ENCODE results near the gene BNC1.
"Not testable (repeated sequence)": the region's sequence is repeated elsewhere in the genome, so short reads cannot be mapped to it uniquely, and the experiment has no call there.

The BNC1 gene

GRCh38 chr15:83230242-83230641 is 54.2 kb downstream of the BNC1 start:
- H3K4me1 Mint-ChIP-seq, result no peaks in the 10 kb centered on the region
- H3K9me3 Mint-ChIP-seq, result no peaks in the 10 kb centered on the region
- H3K4me3 Mint-ChIP-seq, result no peak overlapping the region
- H3K27me3 Mint-ChIP-seq, result peaks cover 4% of the 10 kb centered on the region
- H3K36me3 Mint-ChIP-seq, result peaks cover 2% of the 10 kb centered on the region
- H3K27ac Mint-ChIP-seq, result no peak overlapping the region

DNA sequence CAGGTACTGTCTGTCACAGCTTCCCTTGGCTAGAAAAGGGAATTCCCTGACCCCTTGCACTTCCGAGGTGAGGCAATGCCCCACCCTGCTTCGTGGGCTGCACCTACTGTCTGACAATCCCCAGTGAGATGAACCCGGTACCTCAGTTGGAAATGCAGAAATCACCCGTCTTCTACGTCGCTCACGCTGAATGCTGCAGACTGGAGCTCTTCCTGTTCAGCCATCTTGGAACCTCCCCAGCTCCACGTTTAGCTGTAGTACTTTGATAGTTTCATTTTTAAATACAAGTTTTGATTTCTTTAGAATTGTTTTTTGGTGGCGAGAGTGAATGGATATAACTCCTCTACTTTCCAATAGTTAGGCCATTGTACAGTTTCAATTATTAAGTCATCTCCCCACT is 59.0 kb downstream of the BNC1 start:
- H3K4me1 Mint-ChIP-seq, result no peaks in the 10 kb centered on the region
- no peaks in the 10 kb centered on the region for H3K36me3 Mint-ChIP-seq
- no peaks in the 10 kb centered on the region for H3K9me3 Mint-ChIP-seq
- H3K4me3 Mint-ChIP-seq, result no peak overlapping the region
- no peak overlapping the region for H3K27ac Mint-ChIP-seq
- peaks cover 2% of the 10 kb centered on the region for H3K27me3 Mint-ChIP-seq

- not testable (repeated sequence) for H3K4me1 Mint-ChIP-seq, H3K36me3 Mint-ChIP-seq, H3K9me3 Mint-ChIP-seq
Observed at GRCh38 chr15:83221781-83222180, 62.7 kb downstream of the BNC1 start.

GRCh38 chr15:83219026-83219425 is 65.4 kb downstream of the BNC1 start:
- no peak overlapping the region for H3K4me3 Mint-ChIP-seq
- no peak overlapping the region for H3K27ac Mint-ChIP-seq

More at GRCh38 chr15:83221781-83222180, 62.7 kb downstream of the BNC1 start:
- H3K4me3 Mint-ChIP-seq, H3K27ac Mint-ChIP-seq: not testable (repeated sequence)
- H3K27me3 Mint-ChIP-seq, result peaks cover 11% of the 10 kb centered on the region

DNA sequence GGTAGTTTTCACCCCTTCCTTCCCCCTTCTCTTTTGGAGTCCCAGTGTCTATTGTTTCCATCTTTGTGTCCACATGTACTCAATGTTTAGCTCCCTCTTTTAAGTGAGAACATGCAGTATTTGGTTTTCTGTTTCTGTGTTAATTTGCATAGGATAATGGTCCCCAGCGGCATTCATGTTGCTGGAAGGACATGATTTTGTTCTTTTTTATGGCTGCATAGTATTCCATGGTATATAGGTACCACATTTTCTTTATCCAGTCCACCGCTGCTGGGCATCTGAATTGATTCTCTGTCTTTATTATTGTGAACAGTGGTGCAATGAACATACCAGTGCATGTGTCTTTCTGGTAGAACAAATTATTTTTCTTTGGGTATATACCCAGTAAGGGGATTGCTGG is 69.2 kb downstream of the BNC1 start:
- H3K36me3 Mint-ChIP-seq, result peaks cover 2% of the 10 kb centered on the region
- H3K27ac Mint-ChIP-seq, result no peak overlapping the region
- H3K27me3 Mint-ChIP-seq, result peaks cover 17% of the 10 kb centered on the region
- no peak overlapping the region for H3K4me3 Mint-ChIP-seq
- H3K4me1 Mint-ChIP-seq, result no peaks in the 10 kb centered on the region
- no peaks in the 10 kb centered on the region for H3K9me3 Mint-ChIP-seq

More at GRCh38 chr15:83219026-83219425, 65.4 kb downstream of the BNC1 start:
- no peaks in the 10 kb centered on the region for H3K9me3 Mint-ChIP-seq
- H3K4me1 Mint-ChIP-seq, result no peaks in the 10 kb centered on the region
- H3K36me3 Mint-ChIP-seq, result peaks cover 2% of the 10 kb centered on the region
- peaks cover 19% of the 10 kb centered on the region for H3K27me3 Mint-ChIP-seq

DNA sequence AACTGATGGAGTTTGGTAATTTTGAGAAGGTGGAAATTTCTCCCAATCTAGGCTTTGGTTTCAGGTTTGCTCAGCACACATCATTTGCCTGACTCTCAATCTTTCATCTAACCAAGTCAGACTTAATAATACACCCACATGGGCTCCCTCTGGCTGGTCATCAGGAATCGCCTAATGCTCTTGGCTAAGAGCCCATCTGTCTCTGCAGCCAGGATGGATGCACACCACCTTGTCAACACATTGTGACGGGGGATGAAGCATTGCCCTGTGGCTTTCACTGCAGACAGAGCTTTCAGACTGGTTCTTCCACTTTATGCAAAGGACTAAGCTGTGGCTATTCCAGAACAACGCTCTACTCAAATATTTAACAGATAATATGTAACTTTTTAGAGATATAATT is 73.8 kb downstream of the BNC1 start:
- no peak overlapping the region for H3K4me3 Mint-ChIP-seq
- H3K36me3 Mint-ChIP-seq, result no peaks in the 10 kb centered on the region
- peaks cover 10% of the 10 kb centered on the region for H3K4me1 Mint-ChIP-seq
- no peak overlapping the region for H3K27ac Mint-ChIP-seq
- H3K27me3 Mint-ChIP-seq, result peaks cover 10% of the 10 kb centered on the region
- no peaks in the 10 kb centered on the region for H3K9me3 Mint-ChIP-seq

DNA sequence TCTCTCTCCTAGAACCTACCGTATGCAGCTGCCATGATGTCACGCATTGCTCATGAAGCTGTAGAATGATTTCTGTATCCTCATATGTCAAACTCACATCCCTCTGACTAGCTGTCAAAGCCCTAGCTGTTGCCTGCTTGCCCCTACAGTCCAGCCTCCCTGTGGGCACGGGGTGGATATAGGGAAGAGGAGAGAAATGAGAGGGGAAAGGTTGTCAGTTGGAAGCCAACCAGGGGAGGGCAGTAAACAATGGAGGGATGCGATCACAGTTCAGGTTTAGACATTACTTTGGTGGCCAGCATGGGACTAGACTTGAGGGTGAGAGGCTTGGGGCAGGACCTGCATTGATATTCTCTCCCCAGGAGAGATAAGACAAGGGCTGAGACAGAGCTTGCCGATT is 75.1 kb downstream of the BNC1 start:
- no peaks in the 10 kb centered on the region for H3K36me3 Mint-ChIP-seq
- H3K9me3 Mint-ChIP-seq, result no peaks in the 10 kb centered on the region
- no peak overlapping the region for H3K4me3 Mint-ChIP-seq
- H3K27me3 Mint-ChIP-seq, result peaks cover 8% of the 10 kb centered on the region
- no peak overlapping the region for H3K27ac Mint-ChIP-seq
- peaks cover 11% of the 10 kb centered on the region for H3K4me1 Mint-ChIP-seq

- H3K36me3 Mint-ChIP-seq, result no peaks in the 10 kb centered on the region
- no peak overlapping the region for H3K4me3 Mint-ChIP-seq
Observed at GRCh38 chr15:83208367-83208661, 76.2 kb downstream of the BNC1 start.

DNA sequence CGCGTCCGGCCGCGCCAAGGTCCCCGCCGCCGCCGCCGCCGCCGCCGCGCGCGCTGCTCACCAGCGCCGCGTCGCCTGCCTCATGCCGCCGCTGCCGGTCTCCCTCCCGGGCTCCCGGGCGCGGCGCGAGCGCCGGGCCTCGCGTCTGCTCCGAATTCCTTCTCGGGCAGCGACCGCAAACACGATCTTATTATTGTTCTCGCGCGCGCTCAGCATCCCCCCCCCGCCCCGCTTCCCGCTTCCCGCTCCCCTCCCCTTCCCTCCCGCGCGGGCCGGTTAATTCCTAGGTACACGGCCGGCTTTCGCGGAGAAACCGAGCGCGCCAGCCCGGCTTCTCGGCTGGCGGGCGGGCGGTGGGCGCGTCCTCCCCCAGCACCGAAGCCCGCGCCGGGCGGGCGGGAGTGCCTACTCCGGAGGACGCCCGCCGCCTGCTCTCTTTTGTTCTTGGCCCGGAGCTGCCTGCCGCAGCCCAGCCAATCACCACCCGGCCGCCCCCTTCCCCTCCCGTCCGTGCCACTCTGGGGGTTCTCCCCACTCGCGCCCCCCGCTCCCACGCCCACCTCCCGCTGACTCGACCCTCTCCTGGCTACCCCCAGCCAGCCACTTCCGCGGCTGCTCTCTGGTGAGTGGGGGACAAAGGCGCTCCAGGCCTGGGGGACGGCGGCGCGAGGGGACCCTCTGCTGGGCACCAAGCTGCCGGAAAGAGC is 76.7 kb downstream of the BNC1 start, which contains the start of gene HDGFL3:
Gene HDGFL3, minus strand, starts transcription at position 164 of the 707 bp plus-strand sequence. CDS start 409 bp downstream, outside the sequence.
- H3K9me3 Mint-ChIP-seq, result no peaks in the 10 kb centered on the region
- H3K27ac Mint-ChIP-seq, result no peak within 1 kb of the TSS
- peaks cover 17% of the 10 kb centered on the region for H3K4me1 Mint-ChIP-seq
- H3K27me3 Mint-ChIP-seq, result peaks cover 10% of the 10 kb centered on the region
- H3K4me3 Mint-ChIP-seq, result peak within 1 kb of the TSS; percentile 92
- no peaks in the 10 kb centered on the region for H3K36me3 Mint-ChIP-seq

More at GRCh38 chr15:83208367-83208661, 76.2 kb downstream of the BNC1 start:
- H3K27ac Mint-ChIP-seq, result no peak overlapping the region
- peaks cover 10% of the 10 kb centered on the region for H3K27me3 Mint-ChIP-seq
- H3K4me1 Mint-ChIP-seq, result peaks cover 14% of the 10 kb centered on the region
- no peaks in the 10 kb centered on the region for H3K9me3 Mint-ChIP-seq

- Mint-ChIP-seq H3K4me3 (no peak overlapping the region), H3K9me3 (no peaks in the 10 kb centered on the region), H3K36me3 (no peaks in the 10 kb centered on the region), H3K27ac (no peak overlapping the region), H3K4me1 (peaks cover 24% of the 10 kb centered on the region), H3K27me3 (peaks cover 12% of the 10 kb centered on the region)
Observed at GRCh38 chr15:83207009-83207659, 77.3 kb downstream of the BNC1 start.

- Mint-ChIP-seq H3K27me3 (peaks cover 13% of the 10 kb centered on the region), H3K4me1 (peaks cover 29% of the 10 kb centered on the region), H3K36me3 (no peaks in the 10 kb centered on the region), H3K27ac (peak overlapping the region; percentile 85), H3K9me3 (no peaks in the 10 kb centered on the region), H3K4me3 (peak overlapping the region; percentile 92)
Observed at GRCh38 chr15:83206526-83207008, 77.9 kb downstream of the BNC1 start.

Measured in activated naive CD4-positive, alpha-beta T cell treated with anti-CD3 and anti-CD28 coated beads, Interleukin-2, amount 50 U/mL, for 24 hours (primary cell).